HepG2 (cell line): ENCODE data around the gene MTA1. TPM values are rescaled to one million over a fixed set of nuclear protein-coding genes. Genes with fewer than 3 reads are reported as not detected.
A peak's percentile ranks its signal among the peaks of the same experiment; 100 is the strongest.

ENCODE experiments used
- ARID3A ChIP-seq: IDR thresholded peaks from 2 replicates; pipeline ENCODE4 v1.6.1; 2012; ENCODE audit warnings: low read depth, low read length, improper control_type of control experiment
- ATF1 ChIP-seq: IDR thresholded peaks from 2 replicates; pipeline ENCODE4 v1.6.1; 2016; ENCODE audit warnings: mild to moderate bottlenecking, control low read depth
- CENPX ChIP-seq: sonication (generic); formaldehyde crosslinking; IDR thresholded peaks from 2 replicates; pipeline ENCODE4 v1.9.0; 2021; ENCODE audit warnings: mild to moderate bottlenecking, missing genetic modification reagents, moderate library complexity
- FOXA1 ChIP-seq, 2 experiments: fragments of 450-650 bp in 1 of 2; sonication (generic) in 1 of 2; formaldehyde crosslinking in 1 of 2; IDR thresholded peaks; 2 replicates each; pipeline versions ENCODE4 v1.4.0 to v1.6.1; 2016 to 2020; ENCODE audit warnings: missing genetic modification reagents in 1 of 2
- FOXM1 ChIP-seq: sonication (generic); formaldehyde crosslinking; IDR thresholded peaks from 2 replicates; pipeline ENCODE4 v1.5.0; 2020; ENCODE audit warnings: missing genetic modification reagents
- HMGA1 ChIP-seq: sonication (generic); formaldehyde crosslinking; conservative IDR thresholded peaks from 2 replicates; pipeline ENCODE4 v1.4.0; 2020; ENCODE audit warnings: missing genetic modification reagents
- KDM3A ChIP-seq: IDR thresholded peaks from 2 replicates; pipeline ENCODE4 v1.6.1; 2018; ENCODE audit warnings: low read depth, missing compliant biosample characterization
- PATZ1 ChIP-seq: sonication (generic); formaldehyde crosslinking; IDR thresholded peaks from 2 replicates; pipeline ENCODE4 v1.4.0; 2020; ENCODE audit warnings: missing genetic modification reagents
- PHF20 ChIP-seq: sonication (generic); formaldehyde crosslinking; IDR thresholded peaks from 2 replicates; pipeline ENCODE4 v1.5.0; 2020; ENCODE audit warnings: mild to moderate bottlenecking, missing genetic modification reagents
- PPARG ChIP-seq: conservative IDR thresholded peaks from 2 replicates; pipeline ENCODE4 v1.6.1; 2016; ENCODE audit warnings: missing biosample characterization, missing genetic modification reagents
- SIN3A ChIP-seq: IDR thresholded peaks from 2 replicates; pipeline ENCODE4 v1.6.1; 2011; ENCODE audit warnings: low read depth, mild to moderate bottlenecking, control low read depth, low read length, borderline replicate concordance
- SMYD3 ChIP-seq: sonication (generic); formaldehyde crosslinking; IDR thresholded peaks from 2 replicates; pipeline ENCODE4 v1.8.1; 2023; ENCODE audit warnings: mild to moderate bottlenecking, missing genetic modification reagents
- SP4 ChIP-seq: sonication (generic); formaldehyde crosslinking; IDR thresholded peaks from 2 replicates; pipeline ENCODE4 v1.8.1; 2023; ENCODE audit warnings: mild to moderate bottlenecking, missing genetic modification reagents
- SP5 ChIP-seq: IDR thresholded peaks from 2 replicates; pipeline ENCODE4 v1.6.1; 2016; ENCODE audit warnings: low read depth, borderline replicate concordance
- ZBTB4 ChIP-seq: sonication (generic); formaldehyde crosslinking; IDR thresholded peaks from 2 replicates; pipeline ENCODE4 v1.4.0; 2020; ENCODE audit warnings: missing genetic modification reagents, mild to moderate bottlenecking, borderline replicate concordance
- ZC3H4 ChIP-seq: sonication (generic); formaldehyde crosslinking; IDR thresholded peaks from 2 replicates; pipeline ENCODE4 v1.4.0; 2020; ENCODE audit warnings: missing genetic modification reagents, borderline replicate concordance
- ZKSCAN5 ChIP-seq: sonication (generic); formaldehyde crosslinking; IDR thresholded peaks from 2 replicates; pipeline ENCODE4 v1.5.1; 2020; ENCODE audit warnings: mild to moderate bottlenecking, missing genetic modification reagents
- ZNF33A ChIP-seq: sonication (generic); formaldehyde crosslinking; IDR thresholded peaks from 2 replicates; pipeline ENCODE4 v1.5.1; 2020; ENCODE audit warnings: missing genetic modification reagents, mild to moderate bottlenecking, moderate library complexity, borderline replicate concordance
- ZNF563 ChIP-seq: sonication (generic); formaldehyde crosslinking; IDR thresholded peaks from 2 replicates; pipeline ENCODE4 v1.8.0; 2022; ENCODE audit warnings: mild to moderate bottlenecking, moderate library complexity, missing genetic modification reagents
- ZNF598 ChIP-seq: sonication (generic); formaldehyde crosslinking; IDR thresholded peaks from 2 replicates; pipeline ENCODE4 v1.5.1; 2020; ENCODE audit warnings: mild to moderate bottlenecking, missing genetic modification reagents, borderline replicate concordance
- ZNF607 ChIP-seq: sonication (generic); formaldehyde crosslinking; IDR thresholded peaks from 2 replicates; pipeline ENCODE4 v1.5.1; 2020; ENCODE audit warnings: missing genetic modification reagents, mild to moderate bottlenecking, borderline replicate concordance
- ZSCAN30 ChIP-seq: sonication (generic); formaldehyde crosslinking; IDR thresholded peaks from 2 replicates; pipeline ENCODE4 v1.5.0; 2020; ENCODE audit warnings: mild to moderate bottlenecking, missing genetic modification reagents
- polyA plus RNA-seq, 8 experiments: library from polyadenylated mRNA; depleted of rRNA in 3 of 8; stranded (reverse) in 7 of 8; unstranded in 1 of 8; fragments of >200 nt; fragmentation: Illumina TruSeq in 4 of 8; extraction: Trizol in 4 of 8; gene quantifications; 2 replicates each; pipeline versions ENCODE4 v1.2.1 to v1.2.3, GENCODE V29; 2011 to 2016; ENCODE audit warnings: low read depth in 4 of 8, missing spikeins in 1 of 8, mixed read lengths in 1 of 8; ENCODE audit not compliant: insufficient read depth in 1 of 8
- total RNA-seq, 5 experiments: library from RNA; depleted of rRNA; stranded (reverse); fragments of >200 nt; fragmentation: Illumina TruSeq; extraction: Trizol; gene quantifications; 2 replicates each; pipeline ENCODE4 v1.2.3, GENCODE V29; 2016; ENCODE audit warnings: low read depth in 1 of 5

MTA1 gene
- total and polyA plus RNA-seq, 2 of the 13 experiments (the other 11 are each of a cell fraction or from before 2014, with no cell fraction given): 35.2 to 85.8 TPM

DNA sequence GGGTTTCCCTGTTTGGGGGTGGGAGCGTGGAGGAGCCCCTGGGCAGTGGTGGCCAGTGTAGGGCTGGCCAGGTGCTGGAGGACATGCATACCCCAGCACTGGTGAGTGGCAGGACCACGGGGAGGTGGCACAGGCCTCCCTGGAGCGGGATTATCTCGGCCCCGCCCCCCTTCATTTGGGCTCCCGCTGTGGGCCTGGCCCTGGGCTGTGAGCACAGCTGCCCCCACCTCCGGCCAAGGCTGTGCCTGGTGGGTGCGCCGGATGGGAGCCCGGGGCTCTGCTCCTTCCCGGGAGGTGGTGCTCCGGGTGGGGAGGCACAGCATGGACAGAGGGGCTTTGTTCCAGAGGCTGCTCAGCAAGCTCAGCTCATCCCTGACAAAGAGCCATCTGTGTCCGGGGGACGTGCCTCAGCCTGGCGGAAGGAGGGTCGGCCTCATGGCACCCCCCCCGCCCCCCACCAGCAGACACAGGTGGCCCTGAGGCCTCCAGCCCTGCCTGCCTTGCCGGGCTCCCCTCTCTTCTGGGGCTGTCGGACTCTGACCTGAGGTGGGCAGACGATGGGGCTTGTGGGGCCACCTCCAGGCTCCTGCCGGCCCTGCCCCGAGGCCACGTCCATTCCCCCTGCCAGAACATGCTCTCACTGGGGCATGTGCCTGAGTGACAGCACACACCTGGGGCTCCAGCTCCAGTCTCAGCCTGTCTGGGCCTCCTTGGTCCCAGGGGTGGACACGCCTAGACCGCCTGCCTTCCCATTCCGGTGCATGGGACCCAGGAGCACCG lies 79.8 kb downstream of the MTA1 start (continued):
- TF ChIP-seq ZSCAN30 (CRISPR knock-in tag): no peak
- TF ChIP-seq SMYD3: no peak
- TF ChIP-seq PPARG (CRISPR knock-in tag): no peak; the same call in 1 of the 2 replicates
- TF ChIP-seq PATZ1 (CRISPR knock-in tag): peak; percentile 100
- TF ChIP-seq ZNF607 (CRISPR knock-in tag): 0 out of 2 replicates have a peak, but pooled peaks have one; percentile 63
- no peak for TF ChIP-seq ZKSCAN5 (CRISPR knock-in tag)
- no peak for TF ChIP-seq ZNF598 (CRISPR knock-in tag)
- no peak for TF ChIP-seq FOXM1 (CRISPR knock-in tag)
- peak; percentile 28; the same call in 1 of the 2 replicates for TF ChIP-seq PHF20 (CRISPR knock-in tag)
- TF ChIP-seq HMGA1 (CRISPR knock-in tag): no peak
- peak; percentile 90 for TF ChIP-seq ZNF563
- TF ChIP-seq CENPX (CRISPR knock-in tag): no peak
- no peak for TF ChIP-seq FOXA1 (IDR thresholded peaks at IDR 0.05)
- TF ChIP-seq FOXA1 (CRISPR knock-in tag; IDR thresholded peaks at IDR 0.05): no peak
- TF ChIP-seq SIN3A: no peak
- TF ChIP-seq ZNF33A (CRISPR knock-in tag): no peak
- no peak for TF ChIP-seq ATF1 (CRISPR knock-in tag)
- no peak for TF ChIP-seq KDM3A
- peak; percentile 67; the same call in 1 of the 2 replicates for TF ChIP-seq SP4 (CRISPR knock-in tag)
- peak; percentile 77 for TF ChIP-seq SP5 (CRISPR knock-in tag)
- TF ChIP-seq ARID3A: no peak
- TF ChIP-seq ZC3H4: no peak
- TF ChIP-seq ZBTB4 (CRISPR knock-in tag): no peak
